KMS-11 (cell line): Measurements from ENCODE around the gene PLIN4.
A peak's percentile ranks its signal among the peaks of the same experiment; 100 is the strongest.

ENCODE experiments used
- H2AFZ ChIP-seq: fragments of 200-600 bp; sonication (generic); 2 replicates; pipeline ENCODE4 v1.6.1; 2016; ENCODE audit warnings: antibody characterized with exemption, mixed run types, low read depth
- H3K27ac ChIP-seq: fragments of 200-600 bp; sonication (generic); 2 replicates; pipeline ENCODE4 v1.6.1; 2016; ENCODE audit warnings: mild to moderate bottlenecking, mixed run types
- H3K27me3 ChIP-seq: fragments of 200-600 bp; sonication (generic); 2 replicates; pipeline ENCODE4 v1.6.1; 2017; ENCODE audit warnings: mild to moderate bottlenecking, low read depth, mixed run types, moderate library complexity; ENCODE audit not compliant: insufficient read depth
- H3K36me3 ChIP-seq: fragments of 200-600 bp; sonication (generic); 2 replicates; pipeline ENCODE4 v1.6.1; 2017; ENCODE audit warnings: mild to moderate bottlenecking, mixed run types; ENCODE audit not compliant: insufficient read depth
- H3K4me1 ChIP-seq: fragments of 200-600 bp; sonication (generic); 2 replicates; pipeline ENCODE4 v1.6.1; 2016; ENCODE audit warnings: mild to moderate bottlenecking, low read depth, mixed run types; ENCODE audit not compliant: poor library complexity, severe bottlenecking
- H3K4me2 ChIP-seq: fragments of 200-600 bp; sonication (generic); 2 replicates; pipeline ENCODE4 v1.7.0; 2016; ENCODE audit warnings: mild to moderate bottlenecking, mixed run types
- H3K4me3 ChIP-seq: fragments of 200-600 bp; sonication (generic); IDR thresholded peaks from 2 replicates; pipeline ENCODE4 v1.6.1; 2017; ENCODE audit warnings: low read depth, low read length, mixed read lengths; ENCODE audit not compliant: insufficient read depth
- H3K79me2 ChIP-seq: fragments of 200-600 bp; sonication (generic); 2 replicates; pipeline ENCODE4 v1.6.1; 2016; ENCODE audit warnings: low read depth, mixed run types; ENCODE audit not compliant: insufficient read depth
- H3K9ac ChIP-seq: fragments of 200-600 bp; sonication (generic); 2 replicates; pipeline ENCODE4 v1.6.1; 2016; ENCODE audit warnings: mild to moderate bottlenecking, mixed run types
- H4K20me1 ChIP-seq: fragments of 200-600 bp; sonication (generic); 2 replicates; pipeline ENCODE4 v1.6.1; 2016; ENCODE audit warnings: mild to moderate bottlenecking, mixed run types; ENCODE audit not compliant: insufficient read depth
- TF ChIP-seq, protein P1 (sequence below): fragments of 200-600 bp; sonication (generic); conservative IDR thresholded peaks from 2 replicates; pipeline ENCODE4 v1.6.1; 2017; ENCODE audit warnings: low read depth, mild to moderate bottlenecking, antibody characterized with exemption, low read length, moderate library complexity, mixed read lengths

The PLIN4 gene

DNA sequence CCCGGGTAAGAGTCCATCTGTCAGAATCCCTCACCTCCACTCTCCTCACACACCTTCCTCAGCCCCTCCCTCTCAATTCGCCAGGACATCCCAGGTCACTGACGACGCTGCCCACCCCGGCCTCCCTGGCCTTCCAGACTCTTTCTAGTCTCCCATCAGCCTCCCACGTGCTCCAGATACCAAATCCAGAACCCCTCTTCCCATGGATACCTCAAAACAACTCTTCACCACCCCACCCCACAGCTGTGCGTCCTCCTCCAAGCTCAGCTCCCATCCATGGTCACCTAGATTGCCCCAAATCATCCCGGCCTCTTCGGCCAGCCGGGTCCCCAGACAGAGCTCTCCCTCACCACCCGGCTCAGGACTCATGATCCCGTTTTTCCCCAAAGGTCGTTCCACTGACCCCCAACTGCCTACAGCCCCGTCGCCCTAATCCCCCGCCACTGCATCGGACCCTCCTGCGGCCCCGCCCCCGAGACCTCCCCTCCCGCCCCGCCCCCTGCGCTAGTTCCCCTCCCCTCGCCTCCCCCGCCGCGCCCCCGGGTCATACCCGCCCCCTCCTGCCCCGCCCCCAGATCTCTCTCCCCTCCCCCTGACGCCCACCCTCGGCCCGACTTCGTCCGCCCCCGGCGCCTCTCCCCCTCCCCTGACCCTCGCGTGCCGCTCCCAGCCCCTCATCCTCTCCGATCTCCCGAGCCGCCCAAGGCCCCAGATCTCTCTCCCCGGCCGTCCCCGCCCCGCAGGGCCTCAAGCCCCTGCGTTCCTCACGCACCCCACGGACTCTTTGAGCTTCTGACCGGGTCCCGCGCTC, 61.2 kb downstream of the PLIN4 start:
- Histone ChIP-seq H3K4me2 (peak overlapping the region; percentile 73), H3K4me1 (peaks cover 10% of the 10 kb centered on the region), H3K27me3 (peaks cover 8% of the 10 kb centered on the region; the same call in 1 of the 2 replicates), H3K36me3 (no peaks in the 10 kb centered on the region), H3K27ac (no peak overlapping the region), H2AFZ (no peak overlapping the region), H3K9ac (no peak overlapping the region), H3K79me2 (no peaks in the 10 kb centered on the region; the same call in 1 of the 2 replicates), H4K20me1 (no peaks in the 10 kb centered on the region), H3K4me3 (no peak overlapping the region)
- TF ChIP-seq, protein P1, sequence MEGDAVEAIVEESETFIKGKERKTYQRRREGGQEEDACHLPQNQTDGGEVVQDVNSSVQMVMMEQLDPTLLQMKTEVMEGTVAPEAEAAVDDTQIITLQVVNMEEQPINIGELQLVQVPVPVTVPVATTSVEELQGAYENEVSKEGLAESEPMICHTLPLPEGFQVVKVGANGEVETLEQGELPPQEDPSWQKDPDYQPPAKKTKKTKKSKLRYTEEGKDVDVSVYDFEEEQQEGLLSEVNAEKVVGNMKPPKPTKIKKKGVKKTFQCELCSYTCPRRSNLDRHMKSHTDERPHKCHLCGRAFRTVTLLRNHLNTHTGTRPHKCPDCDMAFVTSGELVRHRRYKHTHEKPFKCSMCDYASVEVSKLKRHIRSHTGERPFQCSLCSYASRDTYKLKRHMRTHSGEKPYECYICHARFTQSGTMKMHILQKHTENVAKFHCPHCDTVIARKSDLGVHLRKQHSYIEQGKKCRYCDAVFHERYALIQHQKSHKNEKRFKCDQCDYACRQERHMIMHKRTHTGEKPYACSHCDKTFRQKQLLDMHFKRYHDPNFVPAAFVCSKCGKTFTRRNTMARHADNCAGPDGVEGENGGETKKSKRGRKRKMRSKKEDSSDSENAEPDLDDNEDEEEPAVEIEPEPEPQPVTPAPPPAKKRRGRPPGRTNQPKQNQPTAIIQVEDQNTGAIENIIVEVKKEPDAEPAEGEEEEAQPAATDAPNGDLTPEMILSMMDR, result no peak

DNA sequence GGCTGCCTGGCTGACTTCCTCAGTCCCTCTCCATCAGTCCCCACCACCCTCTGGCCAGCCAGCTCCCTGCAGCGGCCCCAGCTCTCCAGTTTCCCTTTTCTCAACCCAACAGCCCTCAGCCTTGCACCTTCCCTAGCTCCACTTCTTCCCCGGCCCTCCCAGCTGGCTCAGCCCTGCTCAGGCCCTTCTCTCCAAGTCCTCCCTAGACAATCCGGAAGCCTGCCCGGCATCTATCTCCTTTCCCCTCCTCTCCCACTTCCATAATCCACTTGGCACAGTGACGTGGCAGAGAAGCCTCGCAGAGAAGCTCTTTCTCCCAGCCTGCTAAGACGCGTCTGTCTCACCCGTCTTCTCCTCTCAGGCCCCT, 61.8 kb downstream of the PLIN4 start:
- Histone ChIP-seq H3K36me3 (no peaks in the 10 kb centered on the region), H3K27ac (no peak overlapping the region), H4K20me1 (no peaks in the 10 kb centered on the region), H2AFZ (no peak overlapping the region), H3K9ac (no peak overlapping the region), H3K79me2 (no peaks in the 10 kb centered on the region; the same call in 1 of the 2 replicates), H3K4me2 (peak overlapping the region; percentile 73; the same call in 1 of the 2 replicates), H3K27me3 (peaks cover 8% of the 10 kb centered on the region; the same call in 1 of the 2 replicates), H3K4me1 (peaks cover 10% of the 10 kb centered on the region), H3K4me3 (no peak overlapping the region)
- TF ChIP-seq, protein P1, result no peak

DNA sequence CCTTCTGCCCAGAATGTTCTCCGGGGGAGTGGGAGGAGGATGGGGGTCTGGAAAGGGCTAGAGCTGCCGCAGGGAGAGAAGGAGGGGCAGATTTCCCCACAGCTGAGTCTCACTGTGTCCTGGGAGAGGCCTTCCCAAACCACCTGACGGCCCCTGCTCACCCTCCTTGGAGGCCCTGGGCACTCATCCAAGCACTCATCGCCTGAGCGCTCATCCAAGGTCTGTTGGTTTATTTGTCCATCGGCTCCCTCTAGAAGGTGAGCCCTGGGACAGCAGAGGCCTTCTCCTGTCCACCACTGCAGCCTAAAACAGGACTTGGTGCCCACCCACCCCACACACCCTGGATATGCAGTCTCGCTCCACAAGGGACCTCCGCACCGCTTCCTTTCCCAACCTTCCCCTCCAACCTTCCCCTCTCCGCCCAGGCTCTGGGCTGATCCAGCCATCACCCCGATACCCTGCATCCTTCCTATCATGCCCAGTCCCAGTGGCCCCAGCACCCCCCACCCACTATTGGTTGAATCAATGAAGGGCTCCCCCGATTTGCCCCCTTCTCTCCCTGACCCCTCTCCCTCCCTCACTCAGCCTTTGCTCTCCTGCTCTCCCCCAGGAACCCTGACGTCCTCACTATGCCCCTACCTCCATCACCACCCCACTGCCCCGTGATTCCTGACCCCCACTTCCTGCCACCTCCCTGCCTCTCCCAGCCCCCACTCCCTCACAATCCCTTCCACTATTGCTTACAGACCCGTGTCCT, 62.4 kb downstream of the PLIN4 start:
- Histone ChIP-seq H3K4me1 (peaks cover 10% of the 10 kb centered on the region), H3K36me3 (no peaks in the 10 kb centered on the region), H4K20me1 (no peaks in the 10 kb centered on the region), H3K9ac (no peak overlapping the region), H3K27ac (no peak overlapping the region), H3K79me2 (no peaks in the 10 kb centered on the region; the same call in 1 of the 2 replicates), H3K4me2 (peak overlapping the region; percentile 73; the same call in 1 of the 2 replicates), H3K4me3 (no peak overlapping the region), H3K27me3 (peaks cover 8% of the 10 kb centered on the region; the same call in 1 of the 2 replicates), H2AFZ (no peak overlapping the region)
- TF ChIP-seq, protein P1, result no peak

DNA sequence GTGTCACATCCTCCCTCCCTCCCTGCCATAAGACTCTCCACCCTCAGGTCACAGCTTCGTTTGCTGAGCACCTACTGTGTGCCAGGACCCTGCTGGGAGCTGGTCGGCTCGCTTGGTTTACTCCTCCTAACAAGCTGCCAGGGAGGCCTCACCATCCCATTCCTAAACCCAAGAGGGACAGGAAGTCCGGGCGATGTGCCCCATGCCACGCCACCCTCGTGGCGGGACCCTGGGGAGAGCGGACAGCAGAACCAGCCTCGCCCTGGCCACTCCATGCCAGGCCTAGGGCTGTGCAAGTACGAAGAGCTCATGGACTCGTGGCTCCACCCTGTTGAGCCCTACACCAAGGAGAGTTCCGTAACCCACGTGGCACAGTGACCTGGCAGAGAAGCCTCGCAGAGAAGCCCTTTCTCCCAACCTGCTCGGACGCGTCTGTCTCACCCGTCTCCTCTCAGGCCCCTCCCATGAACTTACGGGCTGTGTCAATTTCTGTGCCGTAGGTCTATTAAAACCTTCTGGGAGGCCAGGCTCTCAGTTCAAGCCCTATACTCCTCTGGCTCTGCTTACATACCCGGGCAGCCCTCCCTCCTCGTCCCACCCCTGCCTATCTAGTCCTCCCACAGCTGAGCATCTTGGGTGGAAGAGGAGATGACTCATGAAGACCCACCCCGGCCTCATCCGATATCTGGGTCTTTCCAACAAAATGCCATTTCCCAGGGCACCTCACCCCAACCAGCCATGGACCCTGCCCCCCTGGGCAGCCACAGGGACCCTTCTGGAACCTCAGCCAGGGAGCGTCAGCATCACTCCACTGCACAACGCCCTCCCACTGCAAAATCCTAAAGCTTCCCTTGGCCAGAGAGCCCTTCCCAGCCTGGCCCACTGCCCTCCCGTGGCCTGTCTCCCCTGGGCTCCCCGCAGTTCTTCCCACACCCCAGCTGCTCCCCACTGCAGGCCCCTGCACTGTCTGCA, 63.3 kb downstream of the PLIN4 start:
- H3K27ac ChIP-seq, result no peak overlapping the region
- no peak overlapping the region for H3K4me3 ChIP-seq
- no peak overlapping the region for H3K4me2 ChIP-seq
- peaks cover 1% of the 10 kb centered on the region; the same call in 1 of the 2 replicates for H3K27me3 ChIP-seq
- H4K20me1 ChIP-seq, result no peaks in the 10 kb centered on the region
- TF ChIP-seq, protein P1, result no peak
- peaks cover 10% of the 10 kb centered on the region for H3K4me1 ChIP-seq
- H3K36me3 ChIP-seq, result no peaks in the 10 kb centered on the region
- H2AFZ ChIP-seq, result no peak overlapping the region
- H3K79me2 ChIP-seq, result no peaks in the 10 kb centered on the region; the same call in 1 of the 2 replicates
- H3K9ac ChIP-seq, result no peak overlapping the region
